NCI-H526 (cell line): ENCODE data around the gene SUB1.

Source experiments
- DNase-seq, 2 experiments: peaks; one replicate each; lab custom pipeline; 2025; lab: John Stamatoyannopoulos, UW

The SUB1 gene

DNA sequence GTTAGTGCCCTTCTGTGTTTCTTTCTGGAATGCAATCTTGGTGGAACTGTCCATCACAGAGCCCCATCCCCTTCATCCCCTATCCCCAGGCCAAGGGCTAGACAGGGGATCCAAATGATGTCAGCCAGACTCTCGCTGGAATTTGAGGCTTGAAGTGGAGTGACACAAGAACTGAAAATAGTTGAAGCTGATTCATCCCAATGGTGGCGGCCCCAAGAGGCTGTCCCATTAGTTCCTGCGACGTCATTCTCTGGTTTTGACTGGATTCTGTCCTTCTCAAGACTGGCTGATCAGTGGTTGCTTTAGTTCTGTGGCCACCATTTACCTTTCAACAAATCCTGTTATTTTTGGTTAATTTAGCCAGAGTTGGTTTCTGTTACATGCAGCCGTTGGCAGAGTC lies 59.9 kb downstream of the SUB1 start:
- no peak for DNase-seq

DNA sequence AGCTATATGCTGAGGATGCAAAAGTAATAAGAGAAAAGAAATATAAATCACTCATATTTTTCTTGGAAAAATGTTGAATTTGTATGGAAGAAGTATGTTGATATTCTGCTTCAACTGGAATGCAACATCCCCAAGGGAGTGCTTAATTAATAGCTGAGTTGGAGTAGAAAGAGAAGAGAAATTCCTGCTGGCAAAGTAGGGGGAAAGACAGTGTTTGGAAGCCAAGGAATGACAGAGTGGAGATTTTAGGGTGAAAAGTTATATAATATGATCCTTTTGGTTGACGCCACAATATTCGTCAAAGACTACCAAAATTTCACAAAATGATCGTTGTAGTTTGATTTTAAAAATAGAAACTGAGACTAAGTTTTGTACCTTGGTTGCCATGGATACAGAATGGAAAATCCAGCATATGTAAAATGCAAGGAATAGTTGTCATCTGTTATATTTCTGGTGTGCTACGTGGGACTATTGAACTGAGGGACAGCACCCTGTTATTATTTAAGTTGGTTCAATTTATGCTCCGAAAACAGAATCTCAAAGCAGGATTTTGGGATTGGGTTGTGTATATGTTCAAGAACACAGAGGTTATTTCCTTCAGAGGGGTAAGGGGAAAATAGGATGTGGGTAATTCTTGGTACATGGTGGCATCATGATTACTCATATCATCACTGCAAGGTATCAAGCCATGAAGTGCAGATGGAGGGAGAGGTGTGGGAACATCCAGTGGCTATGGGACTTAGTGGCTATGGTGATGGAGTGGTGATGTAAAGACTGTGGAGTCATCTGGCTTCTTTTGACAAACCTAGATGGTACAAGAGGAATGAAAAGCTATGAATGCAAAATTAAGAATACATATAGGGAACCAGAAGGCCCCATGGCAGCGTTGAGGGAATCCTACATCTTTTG lies 61.0 kb downstream of the SUB1 start:
- DNase-seq: no peak

DNA sequence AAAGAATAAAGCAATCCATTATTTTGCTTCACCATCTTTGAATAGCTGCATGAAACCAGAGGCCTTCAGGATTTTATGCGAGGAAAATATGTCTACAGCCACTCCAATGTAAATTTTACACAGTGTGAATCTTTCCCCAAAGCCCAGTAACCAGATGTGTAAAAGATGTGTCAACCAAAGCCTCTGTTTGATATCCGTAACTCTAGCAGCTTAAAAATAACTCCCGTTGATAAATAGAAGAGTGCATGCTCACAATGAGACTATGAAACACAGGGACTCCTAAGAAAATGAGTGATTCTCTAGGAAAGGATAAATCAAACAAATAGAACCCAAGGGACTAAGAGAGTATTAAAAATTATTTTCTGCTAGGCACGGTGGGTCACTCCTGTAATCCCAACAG lies 65.7 kb downstream of the SUB1 start:
- DNase-seq: no peak

DNA sequence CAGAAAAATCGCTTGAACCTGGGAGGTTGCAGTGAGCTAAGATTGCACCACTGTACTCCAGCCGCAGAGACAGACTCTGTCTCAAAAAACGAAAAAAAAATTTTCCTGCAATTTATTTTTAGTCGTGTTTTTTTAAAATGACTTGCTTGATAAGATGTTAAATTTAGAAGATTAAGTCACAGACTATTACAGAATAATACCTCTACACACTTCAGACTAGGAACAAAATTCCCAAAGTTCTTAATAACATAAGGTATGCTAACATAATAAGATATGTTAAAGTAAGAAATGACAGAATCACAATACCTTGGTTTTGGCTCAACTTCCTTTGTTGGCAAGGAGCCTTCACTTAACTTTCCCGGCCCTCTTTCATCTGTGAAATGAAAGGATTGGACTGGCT lies 66.3 kb downstream of the SUB1 start:
- DNase-seq: no peak
